Inferior parietal cortex (tissue), 1 donor: ENCODE measurements around the gene MCM7.

Experiments
- DNase-seq: peaks from one replicate; pipeline ENCODE4 v3.0.0-alpha.2; 2016; ENCODE audit errors: extremely low spot score

The MCM7 gene

DNA sequence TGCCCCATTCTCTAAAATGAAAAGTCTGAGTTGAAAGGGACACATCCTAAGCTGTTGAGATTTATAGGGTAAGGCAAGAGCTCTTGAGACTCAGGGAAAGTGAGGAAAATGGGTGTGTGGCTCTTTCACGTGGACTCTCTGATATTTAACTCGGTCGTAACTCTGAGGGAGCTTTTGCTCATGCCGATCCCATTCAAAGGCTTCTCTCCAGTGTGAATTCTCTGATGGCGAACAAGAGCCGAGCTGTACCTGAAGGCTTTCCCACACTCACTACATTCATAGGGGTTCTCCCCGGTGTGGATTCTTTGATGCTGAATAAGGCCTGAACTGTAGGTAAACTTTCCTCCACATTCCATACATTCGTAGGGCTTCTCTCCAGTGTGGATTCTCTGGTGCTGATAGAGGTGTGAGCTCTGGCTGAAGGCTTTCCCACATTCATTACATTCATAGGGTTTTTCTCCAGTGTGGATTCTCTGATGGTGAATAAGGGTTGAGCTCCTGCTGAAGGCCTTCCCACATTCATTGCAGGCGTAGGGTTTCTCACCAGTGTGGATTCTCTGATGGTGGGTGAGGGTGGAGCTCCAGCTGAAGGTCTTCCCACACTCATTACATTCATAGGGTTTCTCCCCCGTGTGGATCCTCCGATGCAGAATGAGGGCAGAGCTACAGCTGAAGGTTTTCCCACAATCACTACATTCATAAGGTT, 30.0 kb downstream of the MCM7 start:
- no peak for DNase-seq

DNA sequence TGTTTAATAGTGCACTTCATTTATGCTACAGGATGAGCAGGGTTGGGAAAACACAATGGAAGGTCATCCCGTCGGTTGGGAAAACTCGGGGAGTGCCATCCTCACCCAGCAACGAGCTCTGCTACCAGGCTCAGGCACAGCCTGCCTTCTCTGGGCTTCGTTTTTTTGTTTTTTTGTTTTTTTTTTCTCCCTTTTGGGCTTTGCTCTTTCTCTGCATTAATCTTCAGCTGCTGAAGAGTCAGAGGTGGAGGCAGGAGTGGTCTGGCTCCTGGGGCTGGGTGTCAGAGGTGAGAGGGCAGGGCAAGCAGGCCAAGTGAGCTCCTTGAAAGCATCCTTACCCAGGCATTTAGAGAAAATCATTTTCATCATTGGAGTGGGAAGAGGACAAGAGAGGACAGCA, 31.2 kb downstream of the MCM7 start:
- DNase-seq: no peak

DNA sequence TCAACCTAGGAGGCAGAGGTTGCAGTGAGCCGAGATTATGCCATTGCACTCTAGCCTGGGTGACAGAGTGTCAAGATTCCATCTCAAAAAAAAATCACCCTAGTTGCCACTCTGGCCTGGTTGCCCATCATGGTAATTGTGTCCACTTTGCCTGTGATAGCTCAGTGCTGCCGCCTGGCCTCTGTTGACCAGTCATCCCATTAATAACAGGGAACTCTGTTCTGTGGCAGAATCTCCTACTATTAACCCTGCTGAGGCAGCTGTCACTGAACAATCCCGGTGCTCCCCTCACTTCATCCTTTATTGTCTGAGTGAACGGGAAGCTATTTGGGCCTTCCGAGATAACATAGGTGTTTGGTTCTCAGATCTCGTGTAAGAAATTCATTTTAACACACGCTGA, 34.2 kb downstream of the MCM7 start:
- DNase-seq: no peak

DNA sequence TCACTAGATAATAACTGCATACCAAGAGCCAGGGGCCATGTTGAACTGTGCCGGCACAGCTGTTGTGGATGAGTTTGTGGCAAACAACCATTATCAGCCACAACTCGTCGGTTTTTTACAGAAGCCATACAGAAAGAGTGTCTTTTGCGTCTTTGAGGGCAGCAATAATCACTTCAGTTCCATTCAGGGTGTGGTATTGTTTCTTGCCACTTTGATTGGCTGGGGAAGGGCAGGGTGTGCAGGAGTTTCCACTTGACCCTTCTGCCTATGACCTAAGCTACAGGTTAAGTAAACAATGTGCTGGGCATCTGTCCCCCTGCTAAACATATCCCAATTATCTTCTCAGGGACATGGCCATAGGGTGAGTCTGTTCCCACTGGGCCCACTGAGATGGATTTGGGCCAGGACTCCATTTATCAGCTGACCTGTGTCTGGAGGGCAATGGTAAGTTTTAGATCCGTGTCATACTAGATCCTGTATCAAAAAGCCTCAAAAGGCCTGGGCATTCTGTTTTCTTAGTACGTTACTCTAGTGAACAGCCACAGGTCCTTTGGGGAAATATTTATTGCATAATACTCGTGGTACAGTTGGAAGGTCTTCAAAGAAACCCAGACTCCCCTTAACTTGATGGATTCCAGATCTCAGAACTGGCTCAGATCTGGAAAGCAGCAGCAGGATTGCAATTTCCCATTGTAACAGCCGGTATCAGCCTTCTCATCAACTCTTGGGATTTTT, 35.6 kb downstream of the MCM7 start:
- no peak for DNase-seq

DNA sequence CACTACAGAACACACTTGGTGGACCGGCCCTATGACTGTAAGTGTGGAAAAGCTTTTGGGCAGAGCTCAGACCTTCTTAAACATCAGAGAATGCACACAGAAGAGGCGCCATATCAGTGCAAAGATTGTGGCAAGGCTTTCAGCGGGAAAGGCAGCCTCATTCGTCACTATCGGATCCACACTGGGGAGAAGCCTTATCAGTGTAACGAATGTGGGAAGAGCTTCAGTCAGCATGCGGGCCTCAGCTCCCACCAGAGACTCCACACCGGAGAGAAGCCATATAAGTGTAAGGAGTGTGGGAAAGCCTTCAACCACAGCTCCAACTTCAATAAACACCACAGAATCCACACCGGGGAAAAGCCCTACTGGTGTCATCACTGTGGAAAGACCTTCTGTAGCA, 37.0 kb downstream of the MCM7 start:
- no peak for DNase-seq

DNA sequence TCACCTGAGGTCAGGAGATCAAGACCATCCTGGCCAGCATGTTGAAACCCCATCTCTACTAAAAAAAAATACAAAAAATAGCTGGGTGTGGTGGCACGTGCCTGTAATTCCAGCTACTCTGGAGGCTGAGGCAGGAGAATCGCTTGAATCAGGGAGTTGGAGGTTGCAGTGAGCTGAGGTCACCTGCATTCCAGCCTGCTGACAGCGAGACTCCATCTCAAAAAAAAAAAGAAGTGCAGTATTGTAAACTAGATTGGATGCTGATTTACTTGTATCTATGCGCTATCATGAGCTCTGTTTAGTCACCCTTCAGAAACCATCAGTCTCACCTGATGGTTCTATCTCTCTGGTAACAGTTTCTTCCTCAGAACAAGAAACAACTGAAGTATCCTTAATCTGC, 37.8 kb downstream of the MCM7 start:
- no peak for DNase-seq

DNA sequence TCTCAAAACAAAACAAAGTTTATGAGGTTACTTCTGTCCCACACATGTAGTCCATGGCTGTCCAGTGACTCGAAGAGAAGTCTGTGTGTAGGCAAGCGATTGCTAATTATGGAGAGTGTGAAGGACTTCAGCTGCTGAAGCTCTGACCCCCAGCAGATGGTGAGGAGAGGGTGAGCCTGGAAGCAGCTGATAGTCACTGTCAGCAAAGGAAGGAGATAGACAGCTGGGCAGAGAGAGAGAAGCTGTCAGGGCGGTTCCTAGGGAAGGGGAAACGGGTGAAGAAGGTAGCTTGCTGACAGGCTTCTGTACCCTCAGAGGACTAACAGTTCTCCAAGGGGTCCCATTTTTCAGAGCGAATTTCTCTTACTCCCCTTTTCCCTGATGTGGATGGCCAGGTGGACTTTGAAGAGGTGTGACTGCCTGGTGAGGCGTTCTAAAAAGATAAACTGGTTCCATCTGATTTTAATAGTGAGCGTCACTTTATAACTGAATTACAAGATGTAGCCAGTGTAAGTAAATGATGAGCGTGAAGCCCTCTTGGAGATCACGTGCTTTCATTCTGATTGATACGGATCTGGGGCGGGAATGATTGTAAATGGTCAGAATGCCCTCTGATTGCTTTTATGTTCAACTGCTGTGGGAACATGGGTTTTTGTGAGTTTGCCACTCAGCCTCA, 39.5 kb downstream of the MCM7 start:
- DNase-seq: no peak

DNA sequence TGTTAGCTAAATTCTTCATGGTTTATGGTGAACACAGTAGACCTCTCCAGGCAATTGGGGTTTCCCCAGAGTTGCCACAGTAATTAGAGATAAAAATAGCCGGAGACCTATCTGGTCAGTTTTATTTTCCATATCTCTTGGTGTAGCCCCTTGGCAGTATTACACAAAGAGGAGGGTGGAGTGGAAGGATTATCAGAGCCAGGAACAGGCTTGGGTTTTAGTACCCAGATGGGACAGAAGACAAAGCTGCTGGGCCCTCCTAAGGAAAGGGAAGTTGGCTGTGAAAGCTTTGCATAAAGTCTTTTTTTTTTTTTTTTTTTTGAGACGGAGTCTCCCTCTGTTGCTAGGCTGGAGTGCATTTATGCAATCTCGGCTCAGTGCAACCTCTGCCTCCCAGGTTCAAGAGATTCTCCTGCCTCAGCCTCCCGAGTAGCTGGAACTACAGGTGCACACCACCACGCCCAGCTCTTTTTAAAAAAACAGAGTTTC, 41.9 kb downstream of the MCM7 start:
- DNase-seq: no peak

DNA sequence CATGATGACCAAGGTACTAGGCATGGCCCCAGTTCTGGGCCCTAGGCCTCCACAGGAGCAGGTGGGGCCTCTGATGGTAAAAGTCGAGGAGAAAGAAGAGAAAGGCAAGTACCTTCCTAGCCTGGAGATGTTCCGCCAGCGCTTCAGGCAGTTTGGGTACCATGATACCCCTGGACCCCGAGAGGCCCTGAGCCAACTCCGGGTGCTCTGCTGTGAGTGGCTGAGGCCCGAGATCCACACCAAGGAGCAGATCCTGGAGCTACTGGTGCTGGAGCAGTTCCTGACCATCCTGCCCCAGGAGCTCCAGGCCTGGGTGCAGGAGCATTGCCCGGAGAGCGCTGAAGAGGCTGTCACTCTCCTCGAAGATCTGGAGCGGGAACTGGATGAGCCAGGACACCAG, 44.2 kb downstream of the MCM7 start:
- no peak for DNase-seq

DNA sequence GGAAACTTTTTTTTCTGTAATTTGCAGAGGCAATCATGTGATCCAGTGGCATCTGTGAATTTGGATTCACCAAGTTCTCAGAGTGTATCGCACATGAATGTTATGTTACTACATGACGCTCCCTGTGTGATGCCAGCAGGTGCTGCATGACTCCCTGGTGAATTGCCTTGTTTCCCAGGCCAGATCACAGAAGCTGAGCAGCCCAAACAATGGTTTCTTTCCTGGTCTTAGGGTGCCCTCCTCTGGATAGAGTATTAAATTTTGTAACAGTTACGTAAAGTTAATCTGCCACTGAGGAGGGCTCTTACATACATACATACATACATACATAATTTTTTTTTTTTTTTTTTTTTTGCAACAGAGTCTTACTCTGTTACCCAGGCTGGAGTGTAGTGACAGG, 48.0 kb downstream of the MCM7 start:
- peak; percentile 89 for DNase-seq

DNA sequence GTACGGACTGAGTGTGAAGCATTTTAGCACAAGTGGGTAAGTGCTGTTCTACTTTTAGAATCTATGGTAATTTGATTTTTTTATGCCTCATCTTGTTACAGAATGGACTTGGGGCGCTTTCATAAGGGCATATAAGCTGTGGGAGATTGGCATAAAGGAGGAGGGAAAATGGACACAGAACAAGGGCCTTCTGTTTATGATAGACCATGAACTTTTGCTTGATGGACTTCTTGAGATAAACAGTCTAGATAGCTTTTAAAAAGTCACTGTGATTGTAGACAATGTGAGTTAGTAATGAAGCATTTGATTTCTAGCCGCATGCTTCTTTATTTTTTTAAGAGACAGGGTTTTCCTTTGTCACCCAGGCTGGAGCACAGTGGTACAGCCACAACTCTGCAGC, 49.6 kb downstream of the MCM7 start:
- DNase-seq: no peak

DNA sequence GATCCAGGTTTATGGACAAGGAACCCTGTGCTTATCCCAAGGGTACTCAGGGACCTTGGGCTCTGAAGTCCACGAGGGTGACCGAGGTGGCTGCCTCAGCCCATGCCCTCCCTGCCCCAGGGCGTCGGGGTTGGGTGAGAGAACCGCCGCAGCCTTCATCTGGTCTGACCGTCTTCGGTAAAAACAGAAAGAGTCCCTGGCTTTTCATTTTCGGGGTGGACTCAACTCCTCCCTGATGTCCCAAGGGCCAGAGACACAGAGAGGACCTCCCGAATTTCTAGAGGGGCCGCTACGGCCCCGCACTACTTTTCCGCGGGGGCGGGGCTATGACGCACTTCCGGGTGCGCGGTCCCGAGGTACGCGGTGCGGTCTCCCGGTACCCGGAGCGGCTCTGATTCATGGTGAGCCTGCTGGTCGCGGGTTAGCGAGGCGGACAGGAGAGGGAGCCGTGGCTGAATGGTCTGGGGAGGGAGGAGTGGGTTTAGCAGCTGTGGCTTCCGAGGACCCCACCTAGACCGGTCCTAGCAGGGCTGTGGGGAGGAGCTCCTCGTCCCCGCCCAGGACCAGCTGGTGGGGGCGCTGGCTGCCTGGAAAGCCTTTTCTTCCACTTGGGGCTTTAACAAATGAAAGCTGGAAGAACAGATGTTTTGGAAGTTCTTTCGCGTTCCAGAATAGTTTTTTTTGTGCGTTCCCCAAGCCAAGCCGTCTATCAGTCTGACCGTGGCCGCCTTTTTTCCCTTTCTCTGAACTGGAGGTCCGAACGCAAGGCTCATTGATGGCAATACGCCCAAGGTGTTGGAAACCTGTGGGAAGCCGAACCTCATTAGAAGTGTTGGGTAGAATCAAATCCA, 51.5 kb downstream of the MCM7 start, which contains the start of gene ZSCAN21:
ZSCAN21 (plus strand) TSS at position 334 of the 851 bp plus-strand sequence. CDS start 7,233 bp downstream, outside the sequence.
- DNase-seq: peak; percentile 91

DNA sequence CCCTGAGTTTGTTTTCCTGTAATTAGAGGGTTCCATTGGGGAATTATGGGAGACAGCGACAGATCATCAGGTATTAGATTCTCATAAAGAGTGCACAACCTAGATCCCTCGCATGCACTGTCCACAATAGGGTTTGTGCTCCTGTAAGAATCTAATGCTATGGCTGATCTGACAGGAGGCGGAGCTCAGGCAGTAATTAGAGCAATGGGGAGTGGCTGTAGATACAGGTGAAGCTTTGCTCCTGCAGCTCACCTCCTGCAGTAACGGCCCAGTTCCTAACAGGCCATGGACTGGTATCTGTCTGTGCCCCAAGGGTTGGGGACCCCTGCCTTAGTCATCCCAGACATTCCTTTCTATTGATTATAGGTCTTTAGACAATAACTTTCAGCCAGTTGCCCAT, 52.5 kb downstream of the MCM7 start:
- no peak for DNase-seq

DNA sequence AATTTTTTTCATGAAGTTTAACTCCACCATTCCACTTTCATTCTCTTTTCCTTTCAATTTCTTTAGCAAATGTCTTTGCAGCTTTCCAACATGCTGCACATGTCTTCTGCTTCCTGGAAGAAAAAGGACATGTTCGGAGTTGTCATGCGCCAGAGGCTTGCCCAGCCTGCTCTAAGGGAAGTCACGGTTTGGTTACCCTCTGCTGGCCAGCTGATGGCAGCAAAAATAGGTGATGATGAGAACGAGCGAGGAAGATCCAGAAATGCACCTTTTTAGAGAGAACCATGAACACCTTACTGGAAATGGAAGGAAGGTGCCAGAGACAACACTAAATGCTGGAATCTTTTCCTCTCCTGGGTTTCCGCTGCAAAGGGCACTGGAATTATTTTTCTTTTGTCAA, 56.5 kb downstream of the MCM7 start:
- no peak for DNase-seq
